H9 (cell line): ENCODE data around the gene DLK2. TPM values are rescaled to one million over a fixed set of nuclear protein-coding genes. Genes with fewer than 3 reads are reported as not detected.

Source experiments
- DNase-seq: peaks from one replicate; pipeline ENCODE4 v3.0.0-alpha.2; 2017
- H2AFZ ChIP-seq: one replicate; pipeline ENCODE4 v1.6.1; 2013; ENCODE audit warnings: mild to moderate bottlenecking, low read length, control low read depth, moderate library complexity
- H2AK5ac ChIP-seq: 2 replicates; pipeline ENCODE4 v1.6.1; 2013; ENCODE audit warnings: low read length, control low read depth, mixed read lengths; ENCODE audit not compliant: insufficient read length
- H2BK120ac ChIP-seq: one replicate; pipeline ENCODE4 v1.6.1; 2013; ENCODE audit warnings: low read depth, mild to moderate bottlenecking, low read length, control low read depth, inconsistent platforms; ENCODE audit not compliant: poor library complexity, severe bottlenecking
- H2BK12ac ChIP-seq: 2 replicates; pipeline ENCODE4 v1.6.1; 2013; ENCODE audit warnings: low read length, control low read depth, mixed read lengths, low read depth; ENCODE audit not compliant: insufficient read length
- H2BK15ac ChIP-seq: 2 replicates; pipeline ENCODE4 v1.6.1; 2013; ENCODE audit warnings: low read depth, low read length, control low read depth
- H2BK20ac ChIP-seq: one replicate; pipeline ENCODE4 v1.6.1; 2013; ENCODE audit warnings: low read depth, mild to moderate bottlenecking, low read length, control low read depth, inconsistent platforms; ENCODE audit not compliant: poor library complexity, severe bottlenecking
- H2BK5ac ChIP-seq: 2 replicates; pipeline ENCODE4 v1.6.1; 2013; ENCODE audit warnings: low read length, control low read depth, mixed read lengths; ENCODE audit not compliant: insufficient read length
- H3K14ac ChIP-seq: 2 replicates; pipeline ENCODE4 v1.6.1; 2013; ENCODE audit warnings: low read length, control low read depth; ENCODE audit not compliant: insufficient read depth
- H3K18ac ChIP-seq: 2 replicates; pipeline ENCODE4 v1.6.1; 2013; ENCODE audit warnings: low read depth, mild to moderate bottlenecking, mixed read lengths, low read length, control low read depth; ENCODE audit not compliant: insufficient read length
- H3K23ac ChIP-seq: 2 replicates; pipeline ENCODE4 v1.6.1; 2013; ENCODE audit warnings: low read length, control low read depth, mixed read lengths, low read depth; ENCODE audit not compliant: insufficient read length
- H3K23me2 ChIP-seq: 2 replicates; pipeline ENCODE4 v1.6.1; 2013; ENCODE audit warnings: low read depth, mild to moderate bottlenecking, mixed read lengths, low read length, control low read depth; ENCODE audit not compliant: insufficient read length, poor library complexity, severe bottlenecking
- H3K27ac ChIP-seq: 2 replicates; pipeline ENCODE4 v1.5.1; 2013; ENCODE audit warnings: low read length, control low read depth, mixed read lengths, low read depth; ENCODE audit not compliant: insufficient read length
- H3K27me3 ChIP-seq: 2 replicates; pipeline ENCODE4 v1.6.1; 2013; ENCODE audit warnings: low read length, control low read depth, inconsistent platforms; ENCODE audit not compliant: insufficient read depth
- H3K4ac ChIP-seq: 2 replicates; pipeline ENCODE4 v1.6.1; 2013; ENCODE audit warnings: low read depth, mild to moderate bottlenecking, control low read depth, inconsistent platforms, low read length, moderate library complexity
- H3K4me1 ChIP-seq: 2 replicates; pipeline ENCODE4 v1.6.1; 2013; ENCODE audit warnings: low read length, control low read depth, inconsistent platforms; ENCODE audit not compliant: insufficient read depth
- H3K4me2 ChIP-seq: 2 replicates; pipeline ENCODE4 v1.6.1; 2013; ENCODE audit warnings: low read length, control low read depth, mixed read lengths; ENCODE audit not compliant: insufficient read length, insufficient read depth
- H3K56ac ChIP-seq: 2 replicates; pipeline ENCODE4 v1.6.1; 2013; ENCODE audit warnings: low read depth, mild to moderate bottlenecking, mixed read lengths, low read length, control low read depth; ENCODE audit not compliant: insufficient read length
- H3K79me1 ChIP-seq: 2 replicates; pipeline ENCODE4 v1.6.1; 2013; ENCODE audit warnings: low read depth, mild to moderate bottlenecking, moderate library complexity, low read length, control low read depth, inconsistent platforms; ENCODE audit not compliant: insufficient read depth, poor library complexity, severe bottlenecking
- H3K79me2 ChIP-seq: 2 replicates; pipeline ENCODE4 v1.6.1; 2013; ENCODE audit warnings: low read length, control low read depth, inconsistent platforms; ENCODE audit not compliant: insufficient read depth
- H3K9ac ChIP-seq: 2 replicates; pipeline ENCODE4 v1.6.1; 2013; ENCODE audit warnings: low read length, control low read depth, mixed read lengths; ENCODE audit not compliant: insufficient read length; ENCODE audit errors: extremely low read depth
- H3K9me3 ChIP-seq: one replicate; pipeline ENCODE4 v1.6.1; 2013; ENCODE audit warnings: low read depth, low read length, inconsistent platforms; ENCODE audit not compliant: control insufficient read depth
- H3T11ph ChIP-seq: one replicate; pipeline ENCODE4 v1.6.1; 2013; ENCODE audit warnings: mild to moderate bottlenecking, low read length, control low read depth, inconsistent platforms
- H4K20me1 ChIP-seq: one replicate; pipeline ENCODE4 v1.6.1; 2013; ENCODE audit not compliant: control insufficient read depth, insufficient read length, insufficient read depth
- H4K5ac ChIP-seq: 2 replicates; pipeline ENCODE4 v1.6.1; 2013; ENCODE audit warnings: low read depth, mild to moderate bottlenecking, mixed read lengths, low read length, control low read depth; ENCODE audit not compliant: insufficient read length
- H4K8ac ChIP-seq: replicated peaks from 2 replicates; pipeline ENCODE4 v1.6.1; 2013; ENCODE audit warnings: low read length, control low read depth, mixed read lengths, low read depth; ENCODE audit not compliant: insufficient read length
- H4K91ac ChIP-seq: 2 replicates; pipeline ENCODE4 v1.6.1; 2013; ENCODE audit warnings: low read depth, mild to moderate bottlenecking, moderate library complexity, mixed read lengths, low read length, control low read depth; ENCODE audit not compliant: insufficient read length
- H3K27ac Mint-ChIP-seq, 3 experiments: 2 replicates in 2 of 3; 3 replicates in 1 of 3; pipeline ENCODE4 v1.8.0; 2020 to 2021; ENCODE audit warnings: mixed read lengths in 3 of 3, mild to moderate bottlenecking in 1 of 3, moderate library complexity in 1 of 3
- H3K27me3 Mint-ChIP-seq: 2 replicates; pipeline ENCODE4 v1.8.0; 2021; ENCODE audit warnings: low read depth, mild to moderate bottlenecking, moderate library complexity, mixed read lengths
- H3K36me3 Mint-ChIP-seq, 3 experiments: 2 replicates in 2 of 3; 3 replicates in 1 of 3; pipeline ENCODE4 v1.8.0; 2020 to 2021; ENCODE audit warnings: low read depth in 3 of 3, mixed read lengths in 3 of 3; ENCODE audit not compliant: insufficient read depth in 1 of 3
- H3K4me1 Mint-ChIP-seq, 2 experiments: 2 replicates each; pipeline ENCODE4 v1.8.0; 2020; ENCODE audit warnings: mixed read lengths in 2 of 2
- H3K4me3 Mint-ChIP-seq, 2 experiments: 2 replicates in 1 of 2; 3 replicates in 1 of 2; pipeline ENCODE4 v1.8.0; 2020 to 2021; ENCODE audit warnings: mild to moderate bottlenecking in 2 of 2, mixed read lengths in 2 of 2, moderate library complexity in 1 of 2
- H3K9me3 Mint-ChIP-seq, 2 experiments: 2 replicates in 1 of 2; 3 replicates in 1 of 2; pipeline ENCODE4 v1.8.0; 2020; ENCODE audit warnings: mild to moderate bottlenecking in 2 of 2, mixed read lengths in 2 of 2, moderate library complexity in 1 of 2
- CTCF ChIP-seq: fragments of 200-600 bp; sonication (generic); conservative IDR thresholded peaks from 3 replicates; pipeline ENCODE4 v1.8.0; 2021; ENCODE audit warnings: antibody characterized with exemption, mild to moderate bottlenecking
- WGBS: extraction: QIAGEN DNeasy Blood & Tissue Kit; methylation state at CpG from one replicate; pipeline ENCODE4 v1.1.7; 2013; ENCODE audit warnings: missing lambda C conversion rate, low lambda C conversion rate, mixed read lengths; ENCODE audit not compliant: insufficient read length; ENCODE audit errors: extremely low coverage; 5-methylcytosine and 5-hydroxymethylcytosine counted together
- total RNA-seq: library from RNA; stranded (reverse); gene quantifications from 2 replicates; pipeline ENCODE4 v1.2.1, GENCODE V29; 2021

The DLK2 gene
- total RNA-seq, 1 experiment from 2014 or later = 0.96 TPM

GRCh38 chr6:43481591-43482236, 26.4 kb upstream of the DLK2 start:
- TF ChIP-seq CTCF = no peak
- peaks cover 27% of the 10 kb centered on the region for H3K79me2 ChIP-seq
- H3K9me3 ChIP-seq = no peaks in the 10 kb centered on the region
- H3K4ac ChIP-seq = no peak overlapping the region
- H4K8ac ChIP-seq = no peak overlapping the region
- no peak overlapping the region for H3K9ac ChIP-seq
- no peak overlapping the region for H2AK5ac ChIP-seq
- no CpG with 5 or more reads among the region's 11 CpGs for WGBS
- Mint-ChIP-seq H3K27me3 (no peaks in the 10 kb centered on the region), H3K9me3 (no peaks in the 10 kb centered on the region), H3K36me3 (peaks cover 0 to 3% (median 2%) of the 10 kb centered on the region in 3 experiments; a peak in 2 of 7 replicates), H3K27ac (peak overlapping the region; percentile 17 to 62 (median 51)), H3K4me3 (peak overlapping the region in 1 of 2 experiments; percentile 33; a peak in 1 of 5 replicates), H3K4me1 (peaks cover 43 to 49% of the 10 kb centered on the region in 2 experiments)
- H4K20me1 ChIP-seq = no peaks in the 10 kb centered on the region
- no peak overlapping the region for H2BK20ac ChIP-seq
- DNase-seq = no peak
- H2BK5ac ChIP-seq = no peak overlapping the region
- no peak overlapping the region for H2BK120ac ChIP-seq
- H3K14ac ChIP-seq = no peak overlapping the region
- no peak overlapping the region for H2BK12ac ChIP-seq
- H4K91ac ChIP-seq = no peak overlapping the region
- no peak overlapping the region for H3T11ph ChIP-seq
- H2BK15ac ChIP-seq = no peak overlapping the region
- no peak overlapping the region for H3K56ac ChIP-seq
- no peak overlapping the region for H3K23ac ChIP-seq
- peaks cover 10% of the 10 kb centered on the region for H3K79me1 ChIP-seq
- no peak overlapping the region for H2AFZ ChIP-seq
- H3K4me2 ChIP-seq = no peak overlapping the region
- H3K27me3 ChIP-seq = no peaks in the 10 kb centered on the region
- H4K5ac ChIP-seq = no peak overlapping the region
- H3K23me2 ChIP-seq = peaks cover 10% of the 10 kb centered on the region
- H3K18ac ChIP-seq = no peak overlapping the region
- H3K4me1 ChIP-seq = peaks cover 15% of the 10 kb centered on the region; the same call in 1 of the 2 replicates
- no peak overlapping the region for H3K27ac ChIP-seq
